DOHH2 (cell line): ENCODE results near the gene LRG1.

Experiments
- H3F3A ChIP-seq: fragments of 200-600 bp; sonication (generic), shearing (Covaris generic); 2 replicates; pipeline ENCODE4 v1.6.0; 2016; ENCODE audit warnings: antibody characterized with exemption, mild to moderate bottlenecking; ENCODE audit not compliant: control insufficient read depth, insufficient read depth
- H3K27ac ChIP-seq: fragments of 200-600 bp; sonication (generic); 2 replicates; pipeline ENCODE4 v1.5.1; 2014; ENCODE audit warnings: low read depth, mild to moderate bottlenecking, low read length, moderate library complexity
- H3K27me3 ChIP-seq: fragments of 200-600 bp; sonication (generic); 2 replicates; pipeline ENCODE4 v1.6.1; 2014; ENCODE audit warnings: mild to moderate bottlenecking, low read length, mixed read lengths; ENCODE audit not compliant: control insufficient read depth
- H3K36me3 ChIP-seq: fragments of 200-600 bp; sonication (generic); 2 replicates; pipeline ENCODE4 v1.6.1; 2014; ENCODE audit warnings: mild to moderate bottlenecking, low read length, moderate library complexity, mixed read lengths; ENCODE audit not compliant: control insufficient read depth
- H3K4me1 ChIP-seq: fragments of 200-600 bp; sonication (generic); 2 replicates; pipeline ENCODE4 v1.6.1; 2014; ENCODE audit warnings: mild to moderate bottlenecking, low read length, mixed read lengths; ENCODE audit not compliant: control insufficient read depth
- H3K4me2 ChIP-seq: fragments of 200-600 bp; sonication (generic); 2 replicates; pipeline ENCODE4 v1.6.0; 2014; ENCODE audit warnings: mild to moderate bottlenecking, low read length, moderate library complexity
- H3K4me3 ChIP-seq: fragments of 200-600 bp; sonication (generic); 2 replicates; pipeline ENCODE4 v1.5.1; 2014; ENCODE audit warnings: mild to moderate bottlenecking, low read length, mixed read lengths
- H3K79me2 ChIP-seq: fragments of 200-600 bp; sonication (generic); 2 replicates; pipeline ENCODE4 v1.6.1; 2014; ENCODE audit warnings: mild to moderate bottlenecking, low read length, mixed read lengths; ENCODE audit not compliant: control insufficient read depth
- H3K9me2 ChIP-seq: fragments of 200-600 bp; sonication (generic); replicated peaks from 2 replicates; pipeline ENCODE4 v1.6.1; 2014; ENCODE audit warnings: mild to moderate bottlenecking, low read length, mixed read lengths; ENCODE audit not compliant: control insufficient read depth
- H3K9me3 ChIP-seq: fragments of 200-600 bp; sonication (generic); 2 replicates; pipeline ENCODE4 v1.6.1; 2014; ENCODE audit warnings: antibody characterized with exemption, low read length, mixed read lengths; ENCODE audit not compliant: control insufficient read depth, insufficient read depth
- H4K20me1 ChIP-seq: fragments of 200-600 bp; sonication (generic); 2 replicates; pipeline ENCODE4 v1.6.0; 2014; ENCODE audit warnings: low read depth, mild to moderate bottlenecking, antibody characterized with exemption, low read length, moderate library complexity; ENCODE audit not compliant: control insufficient read depth, insufficient read depth
- EZH2phosphoT487 ChIP-seq: fragments of 200-600 bp; sonication (generic); IDR thresholded peaks from 2 replicates; pipeline ENCODE4 v1.6.1; 2017; ENCODE audit warnings: borderline replicate concordance, mild to moderate bottlenecking, antibody characterized with exemption, low read length, moderate library complexity, mixed read lengths
- TF ChIP-seq, protein P1 (sequence below): fragments of 200-600 bp; sonication (generic); IDR thresholded peaks from one replicate; pipeline ENCODE4 v1.5.1; 2014; ENCODE audit warnings: antibody characterized with exemption, mild to moderate bottlenecking, low read depth, low read length; ENCODE audit not compliant: poor library complexity, severe bottlenecking

The LRG1 gene

DNA sequence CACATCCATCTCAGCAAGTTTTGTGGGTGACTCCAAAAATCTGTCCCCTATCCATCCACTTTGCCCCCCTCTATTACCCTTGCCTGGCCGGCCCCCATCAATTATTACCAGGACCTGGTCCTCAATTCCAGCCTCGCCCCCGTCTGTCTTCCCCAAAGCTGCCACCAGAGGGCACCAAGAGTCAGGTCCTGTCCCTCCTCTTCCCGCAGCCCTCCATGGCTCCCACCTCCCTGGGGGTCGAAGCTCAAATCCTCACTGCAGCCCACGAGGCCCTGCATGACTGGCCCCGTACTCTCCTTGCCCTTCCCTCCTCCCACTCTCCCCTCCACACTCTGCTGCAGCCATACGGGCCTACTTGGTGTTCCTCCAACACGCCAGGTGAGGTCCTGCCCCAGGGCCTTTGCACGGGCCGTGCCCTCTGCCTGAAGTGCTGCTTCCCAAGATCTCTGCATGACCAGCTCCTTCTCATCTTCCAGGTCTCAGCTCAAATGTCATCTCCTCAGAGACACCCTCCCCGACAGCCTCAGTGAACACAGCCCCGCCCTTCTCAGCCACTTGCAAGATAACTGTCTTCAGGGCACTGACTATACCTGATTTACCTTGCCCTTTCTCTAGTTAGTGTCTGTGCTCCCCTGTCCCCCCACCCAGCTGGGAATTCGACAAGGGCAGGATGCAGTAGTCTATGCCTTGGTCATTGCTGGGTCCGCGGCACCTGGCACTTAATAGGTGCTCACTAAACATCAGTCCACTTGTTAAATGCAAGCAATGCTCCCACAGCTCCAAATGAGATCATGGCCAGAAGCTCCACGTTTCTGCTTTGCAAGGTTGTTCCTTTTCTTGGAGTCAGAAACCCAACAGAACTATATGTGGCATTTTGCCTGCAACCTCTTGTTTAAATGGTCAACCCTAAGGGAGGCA is 36.4 kb upstream of the LRG1 start:
- peaks cover 3% of the 10 kb centered on the region; the same call in 1 of the 2 replicates for H3K4me1 ChIP-seq
- no peaks in the 10 kb centered on the region for H3K36me3 ChIP-seq
- H3K27me3 ChIP-seq = peaks cover 32% of the 10 kb centered on the region
- no peaks in the 10 kb centered on the region for H4K20me1 ChIP-seq
- no peak overlapping the region for H3K27ac ChIP-seq
- no peak overlapping the region for H3K4me2 ChIP-seq
- H3K4me3 ChIP-seq = no peak overlapping the region
- no peak for TF ChIP-seq EZH2phosphoT487
- TF ChIP-seq, protein P1, sequence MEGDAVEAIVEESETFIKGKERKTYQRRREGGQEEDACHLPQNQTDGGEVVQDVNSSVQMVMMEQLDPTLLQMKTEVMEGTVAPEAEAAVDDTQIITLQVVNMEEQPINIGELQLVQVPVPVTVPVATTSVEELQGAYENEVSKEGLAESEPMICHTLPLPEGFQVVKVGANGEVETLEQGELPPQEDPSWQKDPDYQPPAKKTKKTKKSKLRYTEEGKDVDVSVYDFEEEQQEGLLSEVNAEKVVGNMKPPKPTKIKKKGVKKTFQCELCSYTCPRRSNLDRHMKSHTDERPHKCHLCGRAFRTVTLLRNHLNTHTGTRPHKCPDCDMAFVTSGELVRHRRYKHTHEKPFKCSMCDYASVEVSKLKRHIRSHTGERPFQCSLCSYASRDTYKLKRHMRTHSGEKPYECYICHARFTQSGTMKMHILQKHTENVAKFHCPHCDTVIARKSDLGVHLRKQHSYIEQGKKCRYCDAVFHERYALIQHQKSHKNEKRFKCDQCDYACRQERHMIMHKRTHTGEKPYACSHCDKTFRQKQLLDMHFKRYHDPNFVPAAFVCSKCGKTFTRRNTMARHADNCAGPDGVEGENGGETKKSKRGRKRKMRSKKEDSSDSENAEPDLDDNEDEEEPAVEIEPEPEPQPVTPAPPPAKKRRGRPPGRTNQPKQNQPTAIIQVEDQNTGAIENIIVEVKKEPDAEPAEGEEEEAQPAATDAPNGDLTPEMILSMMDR = peak; percentile 85
- no peaks in the 10 kb centered on the region for H3K9me3 ChIP-seq
- H3K9me2 ChIP-seq = no peaks in the 10 kb centered on the region
- H3K79me2 ChIP-seq = no peaks in the 10 kb centered on the region
- H3F3A ChIP-seq = no peaks in the 10 kb centered on the region

DNA sequence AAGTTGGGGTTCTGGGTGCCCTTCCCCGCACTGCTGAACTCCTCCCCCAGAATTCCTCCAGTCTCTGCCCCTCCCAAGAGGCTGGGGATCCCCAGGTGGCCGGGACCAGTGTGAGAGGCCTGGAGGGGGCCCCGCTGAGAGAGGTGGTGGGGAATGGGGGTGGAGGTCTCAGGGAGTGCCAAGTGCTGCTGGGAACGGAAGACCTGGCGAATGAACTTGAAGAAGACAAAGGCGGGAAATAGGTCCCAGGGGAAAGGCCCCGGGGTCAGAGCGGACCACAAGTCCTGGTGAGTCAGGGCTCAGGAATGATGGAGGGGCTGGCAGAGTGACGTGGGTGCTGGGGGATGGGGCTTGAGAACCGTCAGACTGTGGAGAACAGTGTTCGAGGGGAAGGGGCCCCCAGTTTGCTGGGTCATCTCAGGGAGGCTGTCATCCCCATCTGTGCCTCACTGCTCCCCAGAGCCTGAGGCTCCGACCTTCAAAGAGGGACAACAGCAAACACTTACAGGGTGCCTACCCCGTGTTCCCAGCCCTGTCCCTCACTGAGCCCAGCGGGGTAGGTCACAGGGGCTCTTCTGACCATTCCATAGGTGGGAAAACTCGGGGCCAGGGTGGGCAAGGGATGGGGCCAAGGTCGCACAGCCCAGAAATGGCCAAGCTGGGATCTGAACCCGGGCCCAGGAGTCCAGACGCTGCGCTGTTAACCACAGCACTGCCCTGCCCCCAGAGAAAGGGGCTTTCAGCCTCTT is 35.6 kb upstream of the LRG1 start:
- H3K79me2 ChIP-seq = no peaks in the 10 kb centered on the region
- no peaks in the 10 kb centered on the region for H3K9me3 ChIP-seq
- H3K27me3 ChIP-seq = peaks cover 26% of the 10 kb centered on the region

DNA sequence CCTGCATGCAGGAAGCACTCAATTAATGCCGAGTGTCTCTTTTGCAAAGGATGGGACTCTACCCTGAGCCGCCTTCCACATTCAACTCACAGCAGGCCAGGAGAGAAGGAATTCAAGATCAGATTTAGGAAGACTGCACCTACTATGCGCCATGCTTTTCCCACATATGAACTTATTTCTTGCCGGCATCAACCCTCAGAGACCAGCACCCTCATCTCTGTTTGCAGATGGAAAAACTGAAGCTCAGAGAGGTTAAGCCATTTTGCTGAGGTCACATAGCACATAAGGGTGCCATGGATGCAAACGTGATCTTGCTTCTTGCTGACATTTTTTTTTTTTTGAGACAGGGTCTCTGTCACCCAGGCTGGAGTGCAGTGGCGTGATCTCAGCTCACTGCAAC is 33.8 kb upstream of the LRG1 start:
- Histone ChIP-seq H3K79me2 (no peaks in the 10 kb centered on the region), H3K36me3 (no peaks in the 10 kb centered on the region), H3K9me2 (no peaks in the 10 kb centered on the region), H3K4me3 (no peak overlapping the region), H3K27me3 (peaks cover 15% of the 10 kb centered on the region), H3K9me3 (no peaks in the 10 kb centered on the region), H3K27ac (no peak overlapping the region), H4K20me1 (no peaks in the 10 kb centered on the region), H3F3A (no peaks in the 10 kb centered on the region), H3K4me1 (peaks cover 3% of the 10 kb centered on the region; the same call in 1 of the 2 replicates), H3K4me2 (no peak overlapping the region)
- TF ChIP-seq, protein P1 = no peak
- TF ChIP-seq EZH2phosphoT487 = no peak

More for the DNA sequence above, 35.6 kb upstream of the LRG1 start:
- Histone ChIP-seq H3K36me3 (no peaks in the 10 kb centered on the region), H3K4me2 (no peak overlapping the region), H3F3A (no peaks in the 10 kb centered on the region), H4K20me1 (no peaks in the 10 kb centered on the region), H3K27ac (no peak overlapping the region), H3K4me1 (peaks cover 3% of the 10 kb centered on the region; the same call in 1 of the 2 replicates), H3K4me3 (no peak overlapping the region), H3K9me2 (no peaks in the 10 kb centered on the region)
- no peak for TF ChIP-seq EZH2phosphoT487
- TF ChIP-seq, protein P1 = no peak
